NCI-H1694 treated with DMSO at 0.1 percent for 48 hours (cell line): Measurements from ENCODE around the gene ACACB.

Experiments
- DNase-seq: peaks from one replicate; lab custom pipeline; 2025; lab: John Stamatoyannopoulos, UW

ACACB gene

DNA sequence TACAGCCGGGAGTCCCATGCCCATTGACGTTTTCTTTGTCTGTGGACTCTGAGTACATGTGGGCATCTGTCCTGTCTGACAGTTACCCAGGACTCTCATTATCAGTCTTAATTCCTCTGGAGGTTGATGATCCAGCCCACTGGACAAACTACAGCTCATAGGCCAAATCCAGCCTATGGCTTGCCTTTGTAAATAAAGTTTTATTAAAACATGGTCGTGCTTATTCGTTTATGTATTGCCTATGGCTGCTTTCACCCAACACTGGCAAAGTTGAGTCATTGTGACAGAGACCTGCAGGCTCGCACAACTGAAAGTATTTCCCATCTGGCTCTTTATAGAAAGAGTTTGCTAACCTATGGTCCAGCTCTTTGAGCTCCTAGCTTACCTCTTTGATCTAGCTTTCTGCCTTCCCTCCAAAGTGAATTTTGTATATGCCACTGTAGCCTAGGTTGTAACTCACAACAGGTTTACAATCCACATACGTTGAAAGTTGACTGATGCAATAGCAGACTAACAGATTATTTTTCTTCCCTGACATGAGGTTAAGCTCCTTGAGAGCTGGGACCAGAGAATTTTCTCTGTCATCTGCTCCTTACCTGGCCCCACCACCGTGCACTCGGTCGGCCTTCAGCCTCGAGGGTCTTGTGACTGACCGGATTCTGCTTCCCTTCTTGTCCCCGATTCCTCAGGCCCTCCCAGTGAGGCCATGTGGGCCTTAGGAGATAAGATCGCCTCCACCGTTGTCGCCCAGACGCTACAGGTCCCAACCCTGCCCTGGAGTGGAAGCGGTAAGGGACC is 57.3 kb downstream of the ACACB start:
- no peak for DNase-seq

DNA sequence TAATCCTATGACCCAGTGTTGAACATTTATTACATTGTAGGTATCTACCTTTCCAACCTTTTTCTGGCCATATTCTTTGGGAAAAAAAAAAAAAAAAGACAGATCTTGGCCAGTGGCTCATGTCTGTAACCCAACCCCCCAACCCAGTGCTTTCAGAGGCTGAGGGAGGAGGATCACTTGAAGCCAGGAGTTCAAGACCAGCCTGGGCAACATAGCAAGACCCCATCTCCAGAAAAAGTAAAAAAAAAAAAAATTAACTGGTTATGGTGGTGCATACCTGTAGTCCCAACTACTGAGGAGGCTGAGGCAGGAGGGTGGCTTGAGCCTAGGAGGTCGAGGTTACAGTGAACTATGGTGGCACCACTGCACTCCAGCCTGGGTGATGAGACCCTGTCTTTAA is 58.1 kb downstream of the ACACB start:
- no peak for DNase-seq

- no peak for DNase-seq
Measured at GRCh38 chr12:109178532-109178931, 62.1 kb downstream of the ACACB start.

DNA sequence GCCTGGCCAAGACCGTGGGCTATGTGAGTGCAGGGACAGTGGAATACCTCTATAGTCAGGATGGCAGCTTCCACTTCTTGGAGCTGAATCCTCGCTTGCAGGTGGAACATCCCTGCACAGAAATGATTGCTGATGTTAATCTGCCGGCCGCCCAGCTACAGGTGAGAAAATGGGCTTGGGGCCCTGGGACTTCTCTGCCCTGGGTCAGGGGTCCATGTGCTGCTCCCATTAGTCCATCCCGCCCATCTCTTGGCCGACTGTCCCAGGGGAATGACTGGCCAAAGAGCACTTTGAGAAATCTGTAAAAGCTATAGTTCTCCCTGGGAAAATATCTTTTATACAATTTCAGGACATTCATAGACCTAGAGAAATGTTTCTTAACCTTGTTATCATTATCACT is 63.5 kb downstream of the ACACB start:
- no peak for DNase-seq

DNA sequence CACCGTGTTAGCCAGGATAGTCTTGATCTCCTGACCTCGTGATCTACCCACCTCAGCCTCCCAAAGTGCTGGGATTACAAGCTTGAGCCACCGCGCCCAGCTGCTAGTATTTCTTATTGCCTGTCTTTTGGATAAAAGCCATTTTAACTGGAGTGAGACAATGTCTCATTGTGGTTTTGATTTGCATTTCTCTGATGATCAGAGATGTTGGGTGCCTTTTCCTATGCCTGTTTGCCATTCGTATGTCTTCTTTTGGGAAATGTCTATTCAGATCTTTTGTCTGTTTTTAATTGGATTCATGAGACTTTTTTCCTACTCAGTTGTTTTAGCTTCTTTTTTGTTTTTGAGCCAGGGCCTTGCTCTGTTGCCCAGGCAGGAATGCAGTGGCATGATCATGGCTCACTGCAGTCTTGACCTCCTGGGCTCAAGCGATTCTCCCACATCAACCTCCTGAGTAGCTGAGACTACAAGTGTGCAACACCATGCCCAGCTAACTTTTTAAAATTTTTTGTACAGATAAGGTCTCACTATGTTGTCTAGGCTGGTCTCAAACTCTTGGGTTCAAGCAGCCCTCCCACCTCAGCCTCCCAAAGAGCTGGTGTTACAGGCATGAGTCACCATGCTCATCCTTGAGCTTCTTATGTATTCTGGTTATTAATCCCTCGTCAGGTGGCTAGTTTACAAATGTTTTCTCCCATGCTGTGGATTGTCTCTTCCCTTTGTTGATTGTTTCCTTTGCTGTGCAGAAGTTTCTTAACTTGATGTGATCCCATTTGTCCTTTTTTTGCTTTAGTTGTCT is 65.9 kb downstream of the ACACB start:
- DNase-seq: no peak

- no peak for DNase-seq
Measured at GRCh38 chr12:109185441-109185840, 69.1 kb downstream of the ACACB start.

GRCh38 chr12:109186993-109187653 is 70.7 kb downstream of the ACACB start:
- no peak for DNase-seq

DNA sequence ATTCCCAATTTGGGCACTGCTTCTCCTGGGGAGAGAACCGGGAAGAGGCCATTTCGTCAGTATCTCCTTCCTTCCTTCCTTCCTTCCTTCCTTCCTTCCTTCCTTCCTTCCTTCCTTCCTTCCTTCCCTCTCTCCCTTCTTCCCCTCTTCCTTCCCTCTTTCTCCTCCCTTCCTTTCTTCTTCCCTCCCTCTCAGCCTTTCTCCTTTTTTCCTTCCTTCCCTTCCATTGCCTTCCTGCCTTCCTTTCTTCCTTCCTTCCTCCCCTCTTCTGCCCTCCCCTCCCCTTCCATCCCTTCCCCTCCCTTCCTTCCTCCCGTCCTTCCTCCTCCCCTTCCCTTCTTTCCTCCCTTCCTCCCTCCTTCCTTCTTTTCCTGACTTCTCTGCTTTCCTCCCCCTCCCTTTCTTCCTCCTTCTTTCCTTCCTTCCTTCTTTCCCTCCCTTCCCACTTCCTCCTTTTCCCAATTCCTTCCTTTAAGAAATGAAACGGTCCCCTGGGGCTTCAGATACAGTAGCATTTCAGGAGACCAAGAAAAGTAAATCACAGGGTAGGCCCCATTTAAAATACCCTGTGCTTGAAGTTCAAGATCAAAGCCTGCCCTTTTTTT is 71.8 kb downstream of the ACACB start:
- DNase-seq: no peak

- no peak for DNase-seq
Measured at GRCh38 chr12:109189291-109189690, 72.9 kb downstream of the ACACB start.

GRCh38 chr12:109191621-109192250 is 75.3 kb downstream of the ACACB start:
- no peak for DNase-seq

DNA sequence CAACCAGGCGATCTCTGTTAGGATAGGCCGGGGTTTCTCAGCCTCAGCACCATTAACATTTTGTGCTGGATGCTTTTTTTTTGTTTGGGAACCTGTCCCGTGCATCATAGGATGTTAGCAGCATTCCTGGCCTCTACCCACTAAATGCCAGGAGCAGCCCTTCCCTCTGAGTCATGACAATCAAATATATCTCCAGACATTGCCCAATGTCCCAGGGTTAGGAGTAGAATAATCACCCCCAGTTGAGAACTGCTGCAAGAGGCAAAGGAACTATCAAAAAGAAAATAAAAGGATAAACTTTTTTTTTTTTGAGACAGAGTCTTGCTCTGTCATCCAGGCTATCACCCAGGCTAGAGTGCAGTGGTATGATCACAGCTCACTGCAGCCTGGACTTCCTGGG is 76.0 kb downstream of the ACACB start:
- no peak for DNase-seq

DNA sequence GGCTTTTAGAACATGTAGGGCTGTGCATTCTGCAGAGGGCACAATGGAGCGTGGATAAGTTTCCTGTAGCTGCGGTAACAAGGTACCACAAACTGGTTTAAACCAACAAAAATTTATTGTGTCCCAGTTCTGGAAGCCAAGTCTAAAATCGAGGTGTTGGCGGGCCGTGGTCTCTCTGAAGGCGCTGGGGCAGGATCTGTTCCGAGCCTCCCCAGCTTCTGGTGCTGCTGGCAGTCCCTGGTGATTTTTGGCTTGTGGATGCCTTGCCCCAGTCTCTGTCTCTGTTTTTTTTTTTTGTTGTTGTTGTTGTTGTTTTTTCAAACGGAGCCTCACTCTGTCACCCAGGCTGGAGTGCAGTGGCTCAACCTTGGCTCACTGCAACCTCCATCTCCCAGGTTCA is 77.5 kb downstream of the ACACB start:
- no peak for DNase-seq

- DNase-seq: no peak
Measured at GRCh38 chr12:109196332-109196731, 79.9 kb downstream of the ACACB start.

DNA sequence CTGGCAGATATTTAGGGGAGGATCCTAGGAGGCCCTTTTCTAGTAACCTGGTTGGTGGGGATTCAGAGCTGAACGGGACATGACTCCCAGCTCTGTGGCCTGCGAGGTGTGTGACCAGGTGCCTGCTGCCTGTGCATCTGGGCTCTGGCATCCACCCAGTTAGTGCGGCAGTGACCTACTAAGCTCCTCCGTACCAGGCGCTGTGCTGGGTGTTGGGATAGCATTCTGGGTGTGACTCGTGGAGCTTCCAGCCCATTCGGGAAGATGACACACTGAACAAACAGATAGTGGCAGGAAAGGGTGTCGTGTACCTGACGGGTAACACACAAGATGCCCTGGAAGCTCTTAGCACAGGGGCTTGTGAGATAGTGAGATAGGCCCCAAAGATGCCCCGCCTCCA is 80.9 kb downstream of the ACACB start:
- no peak for DNase-seq

- no peak for DNase-seq
Measured at GRCh38 chr12:109199324-109199723, 82.9 kb downstream of the ACACB start.

DNA sequence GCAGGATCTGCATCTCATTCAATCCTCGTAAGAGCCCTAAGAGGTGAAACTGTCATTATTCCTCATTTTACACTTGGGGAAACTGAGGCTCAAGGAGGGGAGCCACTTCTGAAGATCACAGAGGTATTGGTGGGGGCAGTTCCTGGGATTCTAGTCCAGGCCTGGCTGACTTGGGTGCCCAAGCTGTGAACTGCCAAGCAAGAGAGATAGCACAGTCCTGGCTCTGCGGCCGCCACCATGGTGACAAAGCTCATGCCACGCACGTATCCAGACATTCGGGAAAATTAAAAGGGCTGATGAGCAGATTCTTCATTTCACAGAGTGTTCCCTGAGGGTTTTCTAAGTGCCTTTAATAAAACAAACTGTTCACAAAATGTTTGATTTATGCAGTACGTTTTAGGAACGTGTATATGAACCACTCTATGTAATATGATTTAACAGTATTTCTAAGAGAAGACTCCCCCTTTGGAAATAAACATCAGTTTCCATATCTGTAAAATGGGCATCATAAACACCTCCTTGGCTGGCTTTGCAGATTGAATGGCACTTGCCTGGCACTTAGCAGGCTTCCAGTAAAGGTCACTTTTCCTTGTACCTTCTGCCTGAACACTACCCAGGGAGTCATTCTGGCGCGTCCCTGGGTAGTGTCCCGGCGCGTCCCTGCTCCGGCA is 84.6 kb downstream of the ACACB start:
- DNase-seq: no peak

DNA sequence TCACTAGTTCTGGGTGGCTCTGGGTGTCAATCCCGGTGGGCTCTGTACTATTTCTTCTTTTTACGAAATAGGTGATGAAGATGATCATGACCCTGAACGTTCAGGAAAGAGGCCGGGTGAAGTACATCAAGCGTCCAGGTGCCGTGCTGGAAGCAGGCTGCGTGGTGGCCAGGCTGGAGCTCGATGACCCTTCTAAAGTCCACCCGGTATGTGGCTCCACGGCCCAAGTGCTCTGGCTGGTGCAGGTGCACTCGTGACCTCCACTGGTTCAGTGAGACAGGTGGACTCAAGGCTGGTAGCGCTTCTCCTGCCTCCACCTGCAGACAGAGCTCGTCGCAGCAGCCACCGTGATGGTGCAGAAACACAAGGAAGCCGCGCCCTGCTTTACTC is 85.1 kb downstream of the ACACB start:
- no peak for DNase-seq

GRCh38 chr12:109202770-109203169 is 86.4 kb downstream of the ACACB start:
- DNase-seq: no peak

DNA sequence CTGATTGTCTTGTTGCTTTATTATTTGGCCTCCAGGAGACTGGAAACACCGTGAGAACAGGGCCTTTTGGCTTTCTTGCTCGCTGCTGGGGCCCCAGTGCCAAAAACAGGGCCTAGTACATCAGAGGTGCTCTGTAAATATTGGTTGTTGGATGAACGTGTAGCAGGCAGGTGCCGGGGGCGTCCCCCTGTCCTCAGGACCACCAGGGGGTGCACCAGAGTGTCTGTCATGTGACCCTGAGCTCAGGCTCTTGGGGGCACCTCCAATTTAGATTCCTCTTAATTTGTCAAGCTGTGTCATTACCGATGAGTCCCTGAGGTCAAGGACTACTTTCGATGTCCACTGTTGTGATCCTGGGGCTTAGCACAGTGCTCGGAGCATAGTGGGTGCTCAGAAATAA is 87.1 kb downstream of the ACACB start:
- DNase-seq: no peak

DNA sequence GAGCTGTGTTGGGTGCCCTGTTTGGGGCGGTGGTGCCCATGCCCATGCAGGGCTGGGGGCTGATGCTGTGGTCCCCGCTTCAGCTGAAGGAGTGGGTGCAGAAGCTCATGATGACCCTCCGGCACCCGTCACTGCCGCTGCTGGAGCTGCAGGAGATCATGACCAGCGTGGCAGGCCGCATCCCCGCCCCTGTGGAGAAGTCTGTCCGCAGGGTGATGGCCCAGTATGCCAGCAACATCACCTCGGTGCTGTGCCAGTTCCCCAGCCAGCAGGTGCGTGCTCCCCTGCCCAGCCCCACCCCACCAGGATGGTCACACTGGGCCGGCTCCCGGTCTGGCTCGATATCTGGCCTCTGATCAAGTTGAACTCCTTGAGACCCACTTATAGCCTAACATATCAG is 92.7 kb downstream of the ACACB start:
- DNase-seq: no peak

GRCh38 chr12:109212460-109213115 is 96.2 kb downstream of the ACACB start:
- no peak for DNase-seq
